Cardiac fibroblast (primary cell): ENCODE results near the gene SLC9A4.

Experiments used
- DNase-seq, 2 donors: peaks; one replicate each; pipeline versions ENCODE4 v3.0.0 to v3.0.0-alpha.2; 2010; ENCODE audit warnings: low read depth in 2 of 2
- H3K4me3 ChIP-seq, 2 donors: replicated peaks in 1 of 2; 1 replicate in 1 of 2; 2 replicates in 1 of 2; pipeline ENCODE4 v1.5.1; 2011; ENCODE audit warnings: low read depth in 2 of 2, low read length in 2 of 2, mild to moderate bottlenecking in 2 of 2, moderate library complexity in 1 of 2
- CTCF ChIP-seq: IDR thresholded peaks from one replicate; pipeline ENCODE4 v1.5.1; 2011; ENCODE audit warnings: low read depth, mild to moderate bottlenecking, low read length, inconsistent platforms

SLC9A4 gene

GRCh38 chr2:102463160-102463559, 9.9 kb upstream of the SLC9A4 start:
- no peak for DNase-seq
- no peak for TF ChIP-seq CTCF
- H3K4me3 ChIP-seq = no peak overlapping the region

- DNase-seq = no peak
- TF ChIP-seq CTCF = no peak
- H3K4me3 ChIP-seq = no peak overlapping the region
Observed at GRCh38 chr2:102470168-102470567, 2.9 kb upstream of the SLC9A4 start.

GRCh38 chr2:102473631-102474030, 605 bp downstream of the SLC9A4 start:
- no peak for DNase-seq
- no peak for TF ChIP-seq CTCF
- H3K4me3 ChIP-seq = no peak overlapping the region

- TF ChIP-seq CTCF = no peak
- DNase-seq = no peak
- H3K4me3 ChIP-seq = no peak overlapping the region
Observed at GRCh38 chr2:102474785-102475184, 1.8 kb downstream of the SLC9A4 start.

GRCh38 chr2:102478686-102479470, 5.9 kb downstream of the SLC9A4 start:
- DNase-seq = no peak
- TF ChIP-seq CTCF = no peak
- H3K4me3 ChIP-seq = no peak overlapping the region

GRCh38 chr2:102480285-102481195, 7.5 kb downstream of the SLC9A4 start:
- no peak for TF ChIP-seq CTCF
- no peak for DNase-seq
- H3K4me3 ChIP-seq = no peak overlapping the region
